Activated CD4-positive, alpha-beta T cell treated with anti-CD3 and anti-CD28 coated beads, Interleukin-2, Interleukin-4, amounts not matched to agents 100 ng/mL and 50 ng/mL, durations not matched to agents 16 hours and 8 hours (primary cell): ENCODE measurements around the gene SLC39A8.
"Not testable (repeated sequence)": the region's sequence is repeated elsewhere in the genome, so short reads cannot be mapped to it uniquely, and the experiment has no call there.

Source experiments
- DNase-seq: peaks from one replicate; pipeline ENCODE4 v3.0.0-alpha.2; 2020; ENCODE audit warnings: low spot score

The SLC39A8 gene

GRCh38 chr4:102299354-102300107 is 45.8 kb downstream of the SLC39A8 start:
- peak; percentile 32 for DNase-seq

GRCh38 chr4:102298716-102299115 is 46.6 kb downstream of the SLC39A8 start:
- no peak for DNase-seq

- DNase-seq, result no peak
Observed at GRCh38 chr4:102295153-102295862, 50.0 kb downstream of the SLC39A8 start.

- DNase-seq, result no peak
Observed at GRCh38 chr4:102288497-102288896, 56.8 kb downstream of the SLC39A8 start.

- DNase-seq, result no peak
Observed at GRCh38 chr4:102285831-102286230, 59.5 kb downstream of the SLC39A8 start.

GRCh38 chr4:102281171-102281839 is 64.0 kb downstream of the SLC39A8 start:
- DNase-seq, result no peak

GRCh38 chr4:102273317-102273716 is 72.0 kb downstream of the SLC39A8 start:
- not testable (repeated sequence) for DNase-seq

GRCh38 chr4:102272318-102272717 is 73.0 kb downstream of the SLC39A8 start:
- DNase-seq, result no peak

- no peak for DNase-seq
Observed at GRCh38 chr4:102268355-102268754, 76.9 kb downstream of the SLC39A8 start.

- peak; percentile 71 for DNase-seq
Observed at GRCh38 chr4:102263024-102263787, 82.1 kb downstream of the SLC39A8 start.

GRCh38 chr4:102259702-102260101 is 85.6 kb downstream of the SLC39A8 start:
- DNase-seq, result no peak

GRCh38 chr4:102259081-102259480 is 86.2 kb downstream of the SLC39A8 start:
- DNase-seq, result no peak

- DNase-seq, result no peak
Observed at GRCh38 chr4:102256321-102256720, 89.0 kb downstream of the SLC39A8 start.

- no peak for DNase-seq
Observed at GRCh38 chr4:102253860-102254259, 91.4 kb downstream of the SLC39A8 start.

GRCh38 chr4:102252171-102252570 is 93.1 kb downstream of the SLC39A8 start:
- DNase-seq, result no peak

GRCh38 chr4:102250341-102250740 is 94.9 kb downstream of the SLC39A8 start:
- no peak for DNase-seq

GRCh38 chr4:102247041-102247440 is 98.2 kb downstream of the SLC39A8 start:
- DNase-seq, result no peak

GRCh38 chr4:102246416-102246815 is 98.9 kb downstream of the SLC39A8 start:
- DNase-seq, result no peak

- no peak for DNase-seq
Observed at GRCh38 chr4:102244878-102245535, 100.3 kb downstream of the SLC39A8 start.

- DNase-seq, result not testable (repeated sequence)
Observed at GRCh38 chr4:102243296-102243695, 102.0 kb downstream of the SLC39A8 start.

- no peak for DNase-seq
Observed at GRCh38 chr4:102234243-102234838, 110.9 kb downstream of the SLC39A8 start.
